Measurements from ENCODE around the gene GAS6. TPM values are rescaled to one million over a fixed set of nuclear protein-coding genes. Genes with fewer than 3 reads are reported as not detected.

The GAS6 gene
- total and polyA plus RNA-seq, 9 of the 15 experiments (the other 6 are each of a cell fraction or from before 2014, with no cell fraction given): 0.14 to 9.7 (median 4.7) TPM; not detected in 1

GRCh38 chr13:113875429-113875815 lies 11.5 kb upstream of the GAS6 start:
- no peak overlapping the region for H3K4me2 ChIP-seq (ENCODE audit: insufficient read depth, low read length)
- FAIRE-seq (no peak), DNase-seq (ENCODE audit: extremely low read depth in 1 of 4, low spot score in 3 of 4) (no peak), ATAC-seq (no peak)
- no peaks in the 10 kb centered on the region for H3K79me2 ChIP-seq (ENCODE audit: control insufficient read depth, insufficient read depth, low read length)
- peaks cover 0 to 3% of the 10 kb centered on the region in 2 experiments; a peak in 2 of 5 replicates for H3K4me1 ChIP-seq (replicated peaks in 1 of 2; ENCODE audit: control insufficient read depth in 2 of 2, insufficient read depth in 2 of 2, low read length in 2 of 2)
- in situ Hi-C loops (cut with MboI): no loop called here
- H3K36me3 ChIP-seq (ENCODE audit: control insufficient read depth, insufficient read depth, low read length): no peaks in the 10 kb centered on the region
- H3K27me3 ChIP-seq (ENCODE audit: control insufficient read depth in 2 of 2, insufficient read depth in 2 of 2, low read length in 2 of 2): peaks cover 24 to 52% of the 10 kb centered on the region in 2 experiments; a peak in 4 of 5 replicates
- ChIA-PET CTCF (ENCODE audit: low intra/inter-chr PET ratio) (no interaction called here), POLR2A (interaction anchor here (1.5 kb wide), 1 partner anchor 13 kb away, joined by 4 read pairs; no protein-coding TSS in a partner anchor)
- H3K9me3 ChIP-seq (replicated peaks; ENCODE audit: control insufficient read depth, insufficient read depth, low read depth, low read length): no peaks in the 10 kb centered on the region
- no peaks in the 10 kb centered on the region for H3K9me1 ChIP-seq (ENCODE audit: control insufficient read depth, insufficient read depth, low read length)
- no peaks in the 10 kb centered on the region for H4K20me1 ChIP-seq (replicated peaks; ENCODE audit: control insufficient read depth, insufficient read depth, low read length)
- H3K27ac ChIP-seq (ENCODE audit: extremely low read depth, low read depth, low read length): no peak overlapping the region
- H2AFZ ChIP-seq (ENCODE audit: low read depth, low read length): no peak overlapping the region
- intact Hi-C loops (cut with micrococcal nuclease): no loop called here
- no TSS peak for BruUV-seq (replicated peaks)
- no peak overlapping the region for H3K9ac ChIP-seq (ENCODE audit: insufficient read depth in 1 of 2, low read depth in 2 of 2, low read length in 2 of 2)
- H3K4me3 ChIP-seq: no peak overlapping the region
- WGBS (ENCODE audit: insufficient coverage, low coverage, missing lambda C conversion rate): 9% methylated on average over 4 of the region's 8 CpGs
- no peak for TF ChIP-seq HMBOX1 (IDR thresholded peaks at IDR 0.05)

GRCh38 chr13:113874579-113875428 lies 10.9 kb upstream of the GAS6 start:
- in situ Hi-C loops (cut with MboI): no loop called here
- WGBS (ENCODE audit: insufficient coverage, low coverage, missing lambda C conversion rate): 7% methylated on average over 17 of the region's 26 CpGs
- no peak for TF ChIP-seq ZNF24 (IDR thresholded peaks at IDR 0.05)
- TF ChIP-seq ZBTB11 (CRISPR knock-in tag; IDR thresholded peaks at IDR 0.05): no peak
- TF ChIP-seq RBM22 (IDR thresholded peaks at IDR 0.05; ENCODE audit: low read depth, low read length, poor library complexity, severe bottlenecking): no peak
- no peak for TF ChIP-seq ETV1 (tag; conservative IDR thresholded peaks at IDR 0.05; ENCODE audit: low read depth)
- no peak for TF ChIP-seq ARNT (IDR thresholded peaks at IDR 0.05)
- no peak for TF ChIP-seq RBFOX2 (IDR thresholded peaks at IDR 0.05; ENCODE audit: low read depth, low read length)
- TF ChIP-seq RCOR1 (IDR thresholded peaks at IDR 0.05; ENCODE audit: borderline replicate concordance in 1 of 2, low read depth in 2 of 2, low read length in 2 of 2): no peak

More at GRCh38 chr13:113874579-113875428, 10.9 kb upstream of the GAS6 start:
- no peak for DNase-seq (ENCODE audit: extremely low read depth in 1 of 4, low spot score in 3 of 4)
- Histone ChIP-seq H3K4me2 (ENCODE audit: insufficient read depth, low read length) (no peak overlapping the region), H3K9ac (ENCODE audit: insufficient read depth in 1 of 2, low read depth in 2 of 2, low read length in 2 of 2) (no peak overlapping the region), H3K4me1 (replicated peaks in 1 of 2; ENCODE audit: control insufficient read depth in 2 of 2, insufficient read depth in 2 of 2, low read length in 2 of 2) (peaks cover 0 to 3% of the 10 kb centered on the region in 2 experiments; a peak in 2 of 5 replicates), H3K9me3 (replicated peaks; ENCODE audit: control insufficient read depth, insufficient read depth, low read depth, low read length) (no peaks in the 10 kb centered on the region), H3K36me3 (ENCODE audit: control insufficient read depth, insufficient read depth, low read length) (no peaks in the 10 kb centered on the region), H3K79me2 (ENCODE audit: control insufficient read depth, insufficient read depth, low read length) (no peaks in the 10 kb centered on the region), H4K20me1 (replicated peaks; ENCODE audit: control insufficient read depth, insufficient read depth, low read length) (no peaks in the 10 kb centered on the region), H3K27me3 (ENCODE audit: control insufficient read depth in 2 of 2, insufficient read depth in 2 of 2, low read length in 2 of 2) (peaks cover 24 to 50% of the 10 kb centered on the region in 2 experiments; a peak in 4 of 5 replicates), H3K27ac (ENCODE audit: extremely low read depth, low read depth, low read length) (no peak overlapping the region), H3K9me1 (ENCODE audit: control insufficient read depth, insufficient read depth, low read length) (no peaks in the 10 kb centered on the region), H2AFZ (ENCODE audit: low read depth, low read length) (no peak overlapping the region), H3K4me3 (no peak overlapping the region)
- FAIRE-seq: no peak
- no peak for ATAC-seq
- no TSS peak for BruUV-seq (replicated peaks)
- ChIA-PET CTCF (ENCODE audit: low intra/inter-chr PET ratio) (no interaction called here), POLR2A (interaction anchor here (1.5 kb wide), 1 partner anchor 14 kb away, joined by 4 read pairs; no protein-coding TSS in a partner anchor)
- intact Hi-C loops (cut with micrococcal nuclease): no loop called here

Data from K562 (cell line).